Activated naive CD8-positive, alpha-beta T cell treated with anti-CD3 and anti-CD28 coated beads, Interleukin-2, amount 50 U/mL, for 24 hours (primary cell): ENCODE results near the gene RNF183.
"Not testable (repeated sequence)": the region's sequence is repeated elsewhere in the genome, so short reads cannot be mapped to it uniquely, and the experiment has no call there.

Source experiments
- ATAC-seq: fragments of 150-1000 bp; cut with Tn5 transposase; one replicate; pipeline ENCODE4 v1.10.0; 2021
- DNase-seq: peaks from one replicate; pipeline ENCODE4 v3.0.0; 2021
- H3K27ac Mint-ChIP-seq: one replicate; pipeline ENCODE4 v1.8.0; 2021; ENCODE audit warnings: mild to moderate bottlenecking, mixed read lengths
- H3K27me3 Mint-ChIP-seq: one replicate; pipeline ENCODE4 v1.8.0; 2021; ENCODE audit warnings: mixed read lengths
- H3K36me3 Mint-ChIP-seq: one replicate; pipeline ENCODE4 v1.8.0; 2021; ENCODE audit warnings: low read depth, mixed read lengths
- H3K4me1 Mint-ChIP-seq: one replicate; pipeline ENCODE4 v1.8.0; 2021; ENCODE audit warnings: mixed read lengths
- H3K4me3 Mint-ChIP-seq: one replicate; pipeline ENCODE4 v1.8.0; 2021; ENCODE audit warnings: mild to moderate bottlenecking, moderate library complexity, mixed read lengths
- H3K9me3 Mint-ChIP-seq: one replicate; pipeline ENCODE4 v1.8.0; 2021; ENCODE audit warnings: mixed read lengths

Gene RNF183

DNA sequence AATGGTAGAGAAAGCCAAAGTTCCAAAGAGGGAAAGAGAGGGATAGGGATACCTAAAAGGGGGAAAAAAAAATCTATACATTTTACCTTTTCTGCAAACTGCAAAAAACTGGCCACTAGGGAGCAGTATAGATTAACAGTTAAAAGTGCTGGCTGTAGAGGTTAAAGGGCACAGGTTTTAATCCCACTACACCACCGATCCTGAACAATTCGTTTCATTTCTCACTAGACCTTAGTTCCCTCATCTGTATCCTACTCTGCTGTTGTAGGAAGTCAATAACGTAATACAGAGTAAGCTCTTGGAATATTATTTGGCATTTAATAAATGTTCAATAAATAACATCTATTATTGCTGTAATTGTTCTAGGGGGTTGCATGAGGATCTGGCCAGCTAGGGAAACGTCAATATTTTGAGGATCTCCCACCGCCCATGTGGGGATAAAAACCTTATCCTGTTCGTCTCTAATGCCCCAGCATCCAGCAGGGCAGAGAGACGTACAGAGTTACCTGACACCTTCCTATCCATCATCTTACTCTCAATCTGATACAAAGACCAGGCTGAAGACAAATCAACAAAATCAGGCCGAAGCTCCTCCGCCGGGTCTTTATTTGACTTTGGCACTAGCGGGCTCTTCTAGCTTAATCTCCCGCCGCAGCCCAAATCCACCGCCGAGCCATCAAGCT, 28.6 kb downstream of the RNF183 start:
- peaks cover 36% of the 10 kb centered on the region for H3K36me3 Mint-ChIP-seq
- no peaks in the 10 kb centered on the region for H3K27me3 Mint-ChIP-seq
- no peak overlapping the region for H3K4me3 Mint-ChIP-seq
- ATAC-seq (peak; percentile 2), DNase-seq (peak; percentile 14)
- H3K4me1 Mint-ChIP-seq = peaks cover 25% of the 10 kb centered on the region
- no peaks in the 10 kb centered on the region for H3K9me3 Mint-ChIP-seq
- H3K27ac Mint-ChIP-seq = no peak overlapping the region

DNA sequence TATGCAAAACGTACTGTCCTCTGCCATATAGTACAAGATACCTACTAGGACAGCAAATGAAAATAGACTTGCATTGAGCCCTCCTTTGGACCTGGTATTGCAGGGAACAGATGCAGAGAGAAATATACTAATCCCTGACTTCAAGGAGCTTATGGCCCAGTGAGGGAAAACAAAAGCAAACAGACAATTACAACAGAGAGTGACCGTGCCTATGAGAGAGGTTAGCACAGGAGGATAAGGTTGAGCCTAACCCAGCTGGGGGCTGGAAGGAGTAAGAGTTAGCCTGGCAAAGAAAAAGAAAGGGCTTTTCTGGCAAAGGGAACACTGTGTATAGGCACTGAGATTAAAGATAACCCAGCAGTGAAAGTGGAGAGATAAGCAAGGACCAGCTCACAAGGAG, 33.3 kb downstream of the RNF183 start:
- H3K36me3 Mint-ChIP-seq = peaks cover 20% of the 10 kb centered on the region
- no peaks in the 10 kb centered on the region for H3K27me3 Mint-ChIP-seq
- H3K4me1 Mint-ChIP-seq = peaks cover 11% of the 10 kb centered on the region
- H3K27ac Mint-ChIP-seq = no peak overlapping the region
- no peaks in the 10 kb centered on the region for H3K9me3 Mint-ChIP-seq
- H3K4me3 Mint-ChIP-seq = no peak overlapping the region
- ATAC-seq (no peak), DNase-seq (no peak)

DNA sequence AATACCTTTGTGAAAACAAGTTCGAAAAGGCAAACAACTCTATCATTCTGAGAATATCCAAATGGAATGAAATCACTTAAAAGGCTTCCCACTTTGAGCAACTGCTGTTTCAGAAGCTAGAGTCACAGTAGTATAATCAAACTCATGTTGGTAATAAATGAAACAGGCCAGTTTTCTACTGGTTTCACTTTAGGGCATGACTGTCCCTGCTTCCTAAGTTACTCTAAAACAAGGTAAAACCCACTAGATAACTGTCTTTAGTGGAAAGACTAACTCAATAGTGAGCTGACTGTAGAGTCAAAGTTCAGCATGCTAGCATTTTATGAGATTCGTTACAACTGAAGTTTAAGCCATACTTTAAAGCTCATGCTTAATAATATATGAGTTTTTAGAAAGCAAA, 33.8 kb downstream of the RNF183 start:
- Mint-ChIP-seq H3K9me3 (no peaks in the 10 kb centered on the region), H3K27ac (no peak overlapping the region), H3K4me1 (peaks cover 11% of the 10 kb centered on the region), H3K27me3 (no peaks in the 10 kb centered on the region), H3K4me3 (no peak overlapping the region), H3K36me3 (peaks cover 22% of the 10 kb centered on the region)
- DNase-seq = no peak
- peak; percentile 63 for ATAC-seq

DNA sequence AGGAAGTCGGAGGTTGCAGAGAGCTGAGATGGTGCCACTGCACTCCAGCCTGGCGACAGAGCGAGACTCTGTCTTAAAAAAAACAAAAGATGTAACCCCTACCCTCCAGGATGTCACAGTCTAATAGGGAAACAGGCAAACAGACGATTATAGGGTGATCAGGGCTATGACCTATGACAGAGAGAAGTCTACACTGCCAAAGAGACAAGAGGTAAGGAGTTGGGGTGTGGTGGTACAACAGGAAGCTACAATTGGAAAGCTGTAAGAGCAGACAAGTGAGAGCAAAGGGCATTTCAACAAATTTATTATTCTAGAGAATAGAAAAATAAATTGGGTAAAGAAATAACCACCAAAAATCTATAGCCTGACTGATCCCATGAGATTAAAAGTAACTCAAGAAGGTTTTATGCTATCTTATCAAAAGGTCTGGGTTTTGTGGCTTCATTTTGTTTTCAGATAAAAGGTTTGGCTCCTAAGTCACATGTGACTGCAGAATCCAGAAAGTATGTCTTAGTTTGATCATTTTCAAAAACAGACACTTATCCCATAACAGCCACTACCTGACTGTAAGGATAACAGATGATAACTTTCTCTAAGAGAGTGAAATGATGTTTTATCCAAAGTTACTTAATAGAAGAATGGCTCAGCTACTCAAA, 35.1 kb downstream of the RNF183 start:
- peak overlapping the region; percentile 61 for H3K27ac Mint-ChIP-seq
- H3K4me3 Mint-ChIP-seq = no peak overlapping the region
- H3K36me3 Mint-ChIP-seq = peaks cover 22% of the 10 kb centered on the region
- DNase-seq = no peak
- no peaks in the 10 kb centered on the region for H3K27me3 Mint-ChIP-seq
- no peak for ATAC-seq
- H3K4me1 Mint-ChIP-seq = peaks cover 5% of the 10 kb centered on the region
- no peaks in the 10 kb centered on the region for H3K9me3 Mint-ChIP-seq

DNA sequence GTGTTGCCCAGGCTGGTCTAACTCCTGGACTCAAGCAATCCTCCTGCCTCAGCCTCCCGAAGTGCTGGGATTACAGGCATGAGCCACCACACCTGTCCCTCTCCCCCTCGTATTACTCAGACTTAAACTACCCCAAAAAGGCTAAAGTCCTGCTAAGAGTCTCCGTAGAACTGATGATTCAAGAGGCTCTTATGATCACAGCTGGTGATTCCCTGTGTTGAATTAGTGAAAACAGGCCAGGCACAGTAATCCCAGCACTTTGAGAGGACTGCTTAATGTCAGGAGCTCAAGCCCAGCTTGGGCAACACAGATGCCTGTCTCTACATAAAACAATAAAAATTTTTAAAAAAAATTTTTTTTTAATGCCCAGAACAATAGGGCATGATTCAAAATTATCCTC, 37.0 kb downstream of the RNF183 start:
- no peaks in the 10 kb centered on the region for H3K27me3 Mint-ChIP-seq
- no peak overlapping the region for H3K4me3 Mint-ChIP-seq
- H3K27ac Mint-ChIP-seq = no peak overlapping the region
- peaks cover 5% of the 10 kb centered on the region for H3K4me1 Mint-ChIP-seq
- ATAC-seq (no peak), DNase-seq (no peak)
- H3K36me3 Mint-ChIP-seq = peaks cover 15% of the 10 kb centered on the region
- no peaks in the 10 kb centered on the region for H3K9me3 Mint-ChIP-seq

DNA sequence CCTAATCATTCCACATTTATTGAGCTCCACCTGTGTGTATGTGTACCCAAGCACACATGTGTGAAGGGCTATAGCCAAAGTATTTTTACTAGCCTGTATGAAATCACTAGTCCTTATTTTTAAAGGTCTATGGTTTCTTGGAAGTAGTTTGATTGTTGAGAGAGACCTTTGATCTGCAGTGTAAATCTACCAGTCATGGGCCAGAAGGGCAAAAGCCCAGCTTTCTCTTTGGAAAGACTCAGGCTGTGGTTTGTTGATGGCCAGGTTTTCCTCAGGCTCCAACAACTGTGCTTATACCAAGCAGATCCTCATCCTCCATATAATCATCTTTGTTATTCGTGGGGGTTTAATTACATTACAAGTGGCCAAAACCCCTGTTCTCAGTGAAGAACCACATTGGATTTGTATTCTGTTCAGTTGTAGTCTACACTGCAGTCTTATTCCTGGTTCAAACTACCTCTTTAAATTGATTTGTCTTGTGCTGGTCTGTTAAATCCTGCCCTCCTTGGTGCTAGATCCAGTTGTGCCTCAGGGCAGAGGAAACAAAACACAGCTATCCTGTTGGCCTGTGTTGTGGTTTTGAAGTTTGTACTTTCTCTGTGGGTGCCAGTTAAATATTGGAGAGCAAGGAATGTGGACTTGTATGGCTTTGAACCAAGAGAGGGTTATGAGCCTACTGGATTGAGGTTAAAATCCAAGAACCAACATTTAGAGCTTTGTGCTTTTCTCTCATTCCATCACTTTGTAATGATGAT, 41.1 kb downstream of the RNF183 start:
- no peak overlapping the region for H3K27ac Mint-ChIP-seq
- peaks cover 22% of the 10 kb centered on the region for H3K36me3 Mint-ChIP-seq
- no peaks in the 10 kb centered on the region for H3K9me3 Mint-ChIP-seq
- H3K4me3 Mint-ChIP-seq = no peak overlapping the region
- H3K4me1 Mint-ChIP-seq = no peaks in the 10 kb centered on the region
- no peak for DNase-seq
- ATAC-seq = no peak
- no peaks in the 10 kb centered on the region for H3K27me3 Mint-ChIP-seq

DNA sequence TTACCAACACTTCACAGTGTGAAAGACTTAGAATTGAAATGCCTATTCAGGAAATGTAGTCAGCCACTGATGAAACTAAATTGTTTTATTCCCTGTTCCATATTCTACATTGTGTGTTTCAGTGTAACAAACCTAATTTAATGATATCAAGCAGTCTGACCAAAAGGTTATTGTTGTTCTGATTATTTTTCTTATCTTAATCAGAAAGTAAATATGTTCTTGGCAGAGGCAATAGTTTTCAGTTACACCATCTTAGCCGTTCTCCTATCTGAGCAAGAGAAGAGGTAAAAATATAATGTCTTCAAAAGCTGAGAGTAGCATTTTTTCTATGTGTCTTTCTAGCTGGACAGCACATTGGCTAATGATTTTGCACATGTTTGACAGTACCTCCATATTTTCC, 44.9 kb downstream of the RNF183 start:
- Mint-ChIP-seq H3K9me3 (no peaks in the 10 kb centered on the region), H3K4me1 (no peaks in the 10 kb centered on the region), H3K27me3 (no peaks in the 10 kb centered on the region), H3K36me3 (peaks cover 20% of the 10 kb centered on the region), H3K4me3 (no peak overlapping the region), H3K27ac (no peak overlapping the region)
- DNase-seq = no peak
- ATAC-seq = no peak

DNA sequence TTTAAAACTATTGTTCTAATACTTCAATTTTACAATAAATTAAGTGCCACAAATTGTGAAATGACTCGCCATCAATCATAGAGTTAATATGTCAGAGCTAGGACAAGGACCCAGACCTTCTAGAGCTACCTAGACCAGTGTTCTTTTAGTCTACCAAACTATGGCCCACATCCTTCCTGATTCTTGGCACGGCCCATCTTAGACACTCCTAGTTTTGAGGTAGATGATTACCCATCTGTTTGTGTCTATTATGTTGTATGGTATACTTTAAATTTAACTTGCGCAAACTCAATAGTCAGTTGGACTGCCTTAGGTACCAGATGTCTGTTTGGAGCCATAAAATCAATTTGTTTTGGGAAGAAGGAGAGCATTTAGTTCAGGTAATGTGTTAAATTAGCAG, 45.3 kb downstream of the RNF183 start:
- H3K9me3 Mint-ChIP-seq = no peaks in the 10 kb centered on the region
- H3K27ac Mint-ChIP-seq = no peak overlapping the region
- H3K27me3 Mint-ChIP-seq = no peaks in the 10 kb centered on the region
- H3K4me1 Mint-ChIP-seq = no peaks in the 10 kb centered on the region
- DNase-seq = no peak
- no peak for ATAC-seq
- peaks cover 21% of the 10 kb centered on the region for H3K36me3 Mint-ChIP-seq
- no peak overlapping the region for H3K4me3 Mint-ChIP-seq

DNA sequence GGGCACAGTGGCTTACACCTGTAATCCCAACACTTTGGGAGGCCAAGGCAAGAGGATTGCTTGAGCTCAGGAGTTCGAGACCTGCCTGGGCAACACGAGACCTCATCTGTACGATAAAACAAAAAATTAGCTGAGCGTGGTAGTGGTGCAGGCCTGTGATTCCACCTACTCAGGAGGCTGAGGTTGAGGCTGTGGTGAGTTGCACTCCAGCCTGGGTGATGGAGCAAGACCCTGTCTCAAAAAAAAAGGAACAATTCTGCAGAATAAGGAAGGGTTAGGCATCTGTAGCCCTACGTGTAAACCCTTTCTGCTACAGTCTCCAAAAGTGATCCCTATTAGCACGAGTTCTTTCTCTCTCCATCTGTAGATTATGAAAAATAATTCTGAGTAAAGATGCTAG, 47.7 kb downstream of the RNF183 start:
- Mint-ChIP-seq H3K36me3 (peaks cover 21% of the 10 kb centered on the region), H3K27me3 (no peaks in the 10 kb centered on the region), H3K9me3 (peaks cover 2% of the 10 kb centered on the region), H3K27ac (no peak overlapping the region), H3K4me3 (no peak overlapping the region), H3K4me1 (no peaks in the 10 kb centered on the region)
- DNase-seq (no peak), ATAC-seq (no peak)

DNA sequence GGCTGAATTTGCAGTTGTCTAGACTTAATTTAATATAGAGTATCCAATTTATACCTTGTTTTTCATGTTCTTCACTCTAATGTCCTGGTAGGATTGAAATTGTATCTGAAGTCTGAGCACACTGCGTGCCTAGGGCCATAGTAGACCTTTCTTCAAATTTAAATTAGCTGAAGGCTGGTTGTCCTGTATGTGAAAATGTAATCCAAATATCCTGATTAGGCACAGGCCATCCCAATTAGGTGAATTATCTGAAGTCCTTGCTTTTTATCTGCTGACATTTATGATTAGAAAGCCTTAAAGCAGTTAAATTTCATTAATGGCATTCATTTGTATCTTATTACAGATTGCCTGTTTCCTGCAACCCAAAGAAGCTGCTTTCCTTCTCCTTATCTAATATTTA, 48.2 kb downstream of the RNF183 start:
- no peak overlapping the region for H3K4me3 Mint-ChIP-seq
- H3K4me1 Mint-ChIP-seq = no peaks in the 10 kb centered on the region
- DNase-seq = no peak
- no peaks in the 10 kb centered on the region for H3K27me3 Mint-ChIP-seq
- no peak overlapping the region for H3K27ac Mint-ChIP-seq
- no peak for ATAC-seq
- H3K36me3 Mint-ChIP-seq = peaks cover 16% of the 10 kb centered on the region
- peaks cover 2% of the 10 kb centered on the region for H3K9me3 Mint-ChIP-seq

DNA sequence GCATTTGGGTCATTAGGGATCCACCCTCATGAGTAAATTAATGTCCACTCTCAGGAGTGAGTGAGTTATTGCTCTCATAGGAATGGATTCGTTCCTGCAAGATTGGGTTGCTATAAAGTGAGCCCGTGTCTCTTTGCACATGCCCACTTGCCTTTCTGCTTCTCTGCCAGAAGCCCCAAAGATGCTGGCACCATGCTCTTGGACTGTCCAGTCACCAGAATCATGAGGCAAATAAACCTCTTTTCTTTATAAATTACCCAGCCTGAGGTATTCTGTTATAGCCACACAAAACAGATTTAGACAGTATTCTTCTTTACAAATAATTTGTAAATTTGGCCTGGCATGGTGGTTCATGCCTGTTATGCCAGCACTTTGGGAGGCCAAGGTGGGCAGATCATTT, 52.4 kb downstream of the RNF183 start:
- DNase-seq = no peak
- peaks cover 4% of the 10 kb centered on the region for H3K36me3 Mint-ChIP-seq
- no peaks in the 10 kb centered on the region for H3K4me1 Mint-ChIP-seq
- H3K27ac Mint-ChIP-seq = no peak overlapping the region
- peaks cover 2% of the 10 kb centered on the region for H3K9me3 Mint-ChIP-seq
- no peak overlapping the region for H3K4me3 Mint-ChIP-seq
- H3K27me3 Mint-ChIP-seq = no peaks in the 10 kb centered on the region
- ATAC-seq = no peak

DNA sequence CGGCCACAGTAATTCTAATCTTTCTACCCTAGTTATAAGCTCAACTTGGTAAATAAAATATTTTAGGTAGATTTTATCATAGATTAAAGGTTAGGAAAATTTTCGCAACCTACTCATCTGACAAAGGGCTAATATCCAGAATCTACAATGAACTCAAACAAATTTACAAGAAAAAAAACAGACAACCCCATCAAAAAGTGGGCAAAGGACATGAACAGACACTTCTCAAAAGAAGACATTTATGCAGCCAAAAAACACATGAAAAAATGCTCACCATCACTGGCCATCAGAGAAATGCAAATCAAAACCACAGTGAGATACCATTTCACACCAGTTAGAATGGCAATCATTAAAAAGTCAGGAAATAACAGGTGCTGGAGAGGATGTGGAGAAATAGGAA, 53.5 kb downstream of the RNF183 start:
- H3K9me3 Mint-ChIP-seq, H3K27me3 Mint-ChIP-seq, H3K4me1 Mint-ChIP-seq, H3K27ac Mint-ChIP-seq, ATAC-seq, H3K36me3 Mint-ChIP-seq, H3K4me3 Mint-ChIP-seq, DNase-seq: not testable (repeated sequence)

DNA sequence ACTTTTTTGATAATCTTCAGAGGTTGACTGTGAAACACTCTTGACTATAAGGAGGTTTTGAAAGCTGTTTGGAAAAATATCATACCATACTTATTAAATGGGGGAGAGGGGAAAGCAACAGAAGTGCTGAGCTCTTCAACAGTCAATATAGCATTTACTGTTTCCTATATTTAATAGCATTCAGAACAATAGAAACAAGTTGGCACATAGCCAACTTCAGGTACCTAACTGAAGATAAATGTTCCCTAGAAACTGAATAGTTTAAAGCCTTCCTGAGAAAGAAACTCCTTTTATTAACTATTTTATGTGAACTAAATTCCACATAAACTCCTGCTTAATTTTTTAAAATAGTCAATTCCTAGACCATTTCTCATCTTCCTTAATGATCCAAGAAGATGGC, 55.5 kb downstream of the RNF183 start:
- no peak overlapping the region for H3K27ac Mint-ChIP-seq
- H3K4me1 Mint-ChIP-seq = peaks cover 2% of the 10 kb centered on the region
- H3K27me3 Mint-ChIP-seq = no peaks in the 10 kb centered on the region

More for the DNA sequence above, 55.5 kb downstream of the RNF183 start:
- no peak for DNase-seq
- Mint-ChIP-seq H3K4me3 (no peak overlapping the region), H3K36me3 (peaks cover 3% of the 10 kb centered on the region), H3K9me3 (peaks cover 2% of the 10 kb centered on the region)
- no peak for ATAC-seq
